HG03064 (cell line): Measurements from ENCODE around the gene SIX2.

Source experiments
- ATAC-seq: cut with Tn5 transposase; IDR thresholded peaks from one replicate; pipeline ENCODE4 v1.9.1; 2021; ENCODE audit warnings: low read depth; ENCODE audit not compliant: unreplicated experiment

SIX2 gene

DNA sequence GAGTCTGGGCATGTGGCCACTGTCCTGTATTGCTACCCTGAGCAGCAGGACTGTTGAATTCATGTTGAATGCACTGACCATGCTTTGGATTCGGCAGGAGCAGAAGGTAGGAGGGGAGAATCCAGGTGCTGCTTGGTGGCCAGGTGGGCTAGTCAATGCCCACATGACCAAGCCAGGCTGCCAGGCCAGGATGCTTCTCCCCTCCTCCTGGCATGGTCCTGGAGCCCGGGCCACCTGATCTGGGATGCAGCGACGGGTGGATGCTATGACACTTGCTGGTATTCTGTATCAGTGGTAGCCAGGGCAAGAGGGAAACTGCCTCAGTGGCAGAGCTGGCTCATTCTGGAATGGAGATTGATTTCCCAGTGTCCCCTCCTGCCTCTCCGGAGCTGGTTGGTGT is 14.8 kb upstream of the SIX2 start:
- ATAC-seq: no peak

DNA sequence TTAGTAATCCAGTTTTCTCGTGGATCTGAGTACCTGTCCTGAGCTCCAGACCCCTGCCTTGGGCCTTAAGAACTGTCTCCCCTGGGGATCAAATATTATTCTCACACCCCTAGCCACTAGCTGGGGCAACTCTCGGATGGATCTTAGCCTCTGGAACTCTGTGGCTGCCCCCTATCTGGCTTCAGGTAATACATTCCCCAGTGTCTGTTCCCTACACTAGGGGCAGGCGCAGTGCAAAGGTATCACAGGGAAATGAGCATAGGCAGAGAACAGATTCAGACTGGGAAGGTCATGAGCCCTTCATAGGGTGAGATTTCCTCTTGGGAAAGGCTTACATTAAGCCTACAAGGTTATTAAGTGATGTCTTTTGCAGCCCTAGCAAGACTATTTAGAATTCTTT is 11.2 kb upstream of the SIX2 start:
- ATAC-seq: no peak

- no peak for ATAC-seq
Measured at GRCh38 chr2:45018023-45018422, 8.8 kb upstream of the SIX2 start.

GRCh38 chr2:45014831-45015230 is 5.6 kb upstream of the SIX2 start:
- no peak for ATAC-seq

- ATAC-seq: no peak
Measured at GRCh38 chr2:45014016-45014702, 4.9 kb upstream of the SIX2 start.

GRCh38 chr2:45013229-45014015 is 4.2 kb upstream of the SIX2 start:
- ATAC-seq: no peak

DNA sequence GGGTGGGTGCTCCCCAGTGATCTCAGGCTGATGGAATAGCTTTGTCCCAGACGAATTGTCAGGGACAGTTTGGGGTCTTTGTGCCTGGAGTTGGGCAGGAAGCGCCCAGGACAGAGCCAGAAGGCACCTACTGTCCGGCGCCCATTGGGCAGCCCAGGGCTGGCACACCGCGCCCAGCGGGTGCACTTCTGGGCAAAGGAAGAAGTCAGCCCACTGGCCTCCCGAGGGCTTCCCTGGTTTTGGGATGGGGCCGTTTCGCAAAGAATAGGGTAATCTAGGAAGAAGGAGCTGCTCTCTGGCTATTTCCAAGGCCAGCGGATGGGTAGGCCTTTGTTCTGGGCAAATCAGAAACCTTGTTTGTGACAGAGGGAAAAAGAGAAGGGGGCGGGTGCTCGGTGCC is 3.5 kb upstream of the SIX2 start:
- no peak for ATAC-seq

GRCh38 chr2:45011621-45012602 is 2.7 kb upstream of the SIX2 start:
- no peak for ATAC-seq

GRCh38 chr2:45011121-45011520 is 1.9 kb upstream of the SIX2 start:
- no peak for ATAC-seq

GRCh38 chr2:45010702-45011012 is 1.4 kb upstream of the SIX2 start:
- no peak for ATAC-seq

- no peak for ATAC-seq
Measured at GRCh38 chr2:45009928-45010701, 863 bp upstream of the SIX2 start.

- ATAC-seq: no peak
Measured at GRCh38 chr2:45008296-45009129, 739 bp downstream of the SIX2 start.

- no peak for ATAC-seq
Measured at GRCh38 chr2:45007961-45008295, 1.3 kb downstream of the SIX2 start.

- ATAC-seq: no peak
Measured at GRCh38 chr2:45006942-45007287, 2.3 kb downstream of the SIX2 start.

- ATAC-seq: no peak
Measured at GRCh38 chr2:45006041-45006941, 3.0 kb downstream of the SIX2 start.

DNA sequence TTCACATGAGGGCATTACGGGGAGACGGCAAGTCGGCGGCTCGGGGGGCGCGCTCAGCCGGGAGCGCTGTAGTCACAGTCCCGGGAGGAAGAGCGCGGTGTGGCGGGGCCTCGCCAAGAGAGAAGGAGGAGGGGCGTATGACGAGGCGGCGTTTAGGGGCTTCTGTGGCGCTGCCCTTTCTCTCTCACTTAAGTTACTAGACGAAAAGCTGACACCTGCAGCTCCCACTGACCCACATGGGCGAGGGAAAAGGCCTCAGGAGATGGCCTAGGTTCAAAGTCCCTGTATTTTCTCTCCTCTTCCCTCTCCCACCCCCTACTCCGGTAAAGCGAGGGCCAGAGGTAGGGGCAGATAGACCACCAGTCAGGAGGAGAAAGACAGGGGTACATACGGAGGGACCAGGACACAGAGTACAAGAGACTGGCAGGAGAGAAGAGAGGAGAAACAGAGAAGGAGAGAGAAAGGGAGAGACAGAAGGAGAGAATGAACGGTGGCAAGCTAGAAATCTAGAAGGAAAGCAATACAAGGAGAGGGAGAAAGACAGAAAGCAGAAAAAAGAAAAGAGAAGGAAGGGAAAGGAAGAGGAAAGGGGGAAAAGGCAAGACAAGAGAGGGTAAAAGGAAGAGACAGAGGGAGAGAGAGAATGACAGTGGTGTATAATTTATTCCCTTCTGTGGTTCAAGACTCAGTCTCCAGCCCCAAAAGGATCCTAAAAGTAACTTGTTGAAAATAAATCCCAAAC is 3.8 kb downstream of the SIX2 start:
- no peak for ATAC-seq

GRCh38 chr2:45004562-45005191 is 4.6 kb downstream of the SIX2 start:
- no peak for ATAC-seq
